HCT116 (cell line): ENCODE data around the gene MAP4. TPM values are rescaled to one million over a fixed set of nuclear protein-coding genes. Genes with fewer than 3 reads are reported as not detected.

ENCODE experiments used
- ATAC-seq: fragments of 200-7000 bp; cut with Tn5 transposase; 2 replicates; pipeline ENCODE4 v1.9.1; 2020; ENCODE audit warnings: mild to moderate bottlenecking, moderate library complexity
- BruUV-seq: library from RNA; stranded (reverse); fragments of 400-500 nt; replicated peaks from 2 replicates; lab custom pipeline; 2021; lab: Mats Ljungman, UMichigan
- CTCF ChIA-PET: fragments of 300-600 bp; sonication (Branson Sonifier 250); formaldehyde crosslinking; loops from one replicate; lab custom pipeline; 2021; ENCODE audit warnings: antibody characterized with exemption; lab: Charles Lee
- POLR2A ChIA-PET: fragments of 300-600, 350-600 bp; sonication (Branson Sonifier 250); formaldehyde crosslinking; loops from one replicate; lab custom pipeline; 2021; ENCODE audit warnings: antibody characterized with exemption; lab: Charles Lee
- RAD21 ChIA-PET, 2 experiments: fragments of 300-600 bp; sonication (Branson Sonifier 250); formaldehyde crosslinking; loops; one replicate each; lab custom pipeline; 2023; ENCODE audit warnings: low total read pairs in 2 of 2; ENCODE audit not compliant: uncharacterized antibody in 2 of 2, unreplicated experiment in 2 of 2, low non-redundant PET in 1 of 2; lab: Charles Lee
- DNase-seq: peaks from one replicate; pipeline ENCODE4 v3.0.0-alpha.2; 2010; ENCODE audit warnings: low read depth, low spot score
- H2AFZ ChIP-seq: fragments of 200-600 bp; shearing (Covaris generic), sonication (generic); 2 replicates; pipeline ENCODE4 v1.6.1; 2017; ENCODE audit warnings: low read depth, mixed run types, mixed read lengths, antibody characterized with exemption, low read length; ENCODE audit not compliant: poor library complexity, severe bottlenecking
- H3K27ac ChIP-seq: 2 replicates; pipeline ENCODE4 v1.5.1; 2012; ENCODE audit warnings: low read depth, low read length
- H3K27me3 ChIP-seq: fragments of 200-600 bp; sonication (generic); 2 replicates; pipeline ENCODE4 v1.6.1; 2016; ENCODE audit warnings: mixed run types, low read length, mixed read lengths; ENCODE audit not compliant: insufficient read depth
- H3K36me3 ChIP-seq, 2 experiments: fragments of 200-500 bp in 1 of 2; fragments of 200-600 bp in 1 of 2; sonication (Bioruptor generic) in 1 of 2; sonication (generic) in 1 of 2; 2 replicates each; pipeline versions ENCODE4 v1.5.1 to v1.6.1; 2014 to 2016; ENCODE audit warnings: low read length in 2 of 2, inconsistent platforms in 1 of 2, mixed read lengths in 1 of 2, mixed run types in 1 of 2; ENCODE audit not compliant: insufficient read depth in 2 of 2, control insufficient read depth in 1 of 2
- H3K4me1 ChIP-seq, 2 experiments: fragments of 200-600 bp in 1 of 2; sonication (generic) in 1 of 2; 2 replicates each; pipeline versions ENCODE4 v1.5.1 to v1.6.1; 2012 to 2017; ENCODE audit warnings: low read length in 2 of 2, inconsistent platforms in 1 of 2, mild to moderate bottlenecking in 1 of 2, mixed read lengths in 1 of 2, mixed run types in 1 of 2, moderate library complexity in 1 of 2; ENCODE audit not compliant: insufficient read depth in 2 of 2, control insufficient read depth in 1 of 2
- H3K4me2 ChIP-seq: fragments of 200-600 bp; sonication (generic); 2 replicates; pipeline ENCODE4 v1.6.1; 2017; ENCODE audit warnings: mixed run types, low read length, mixed read lengths
- H3K4me3 ChIP-seq, 2 experiments: fragments of 200-600 bp in 1 of 2; sonication (generic) in 1 of 2; replicated peaks in 1 of 2; 2 replicates each; pipeline ENCODE4 v1.5.1; 2011 to 2016; ENCODE audit warnings: low read length in 2 of 2, control low read depth in 1 of 2, low read depth in 1 of 2, mild to moderate bottlenecking in 1 of 2, mixed read lengths in 1 of 2, mixed run types in 1 of 2
- H3K79me2 ChIP-seq: fragments of 200-600 bp; sonication (generic); 2 replicates; pipeline ENCODE4 v1.6.1; 2017; ENCODE audit warnings: mild to moderate bottlenecking, mixed run types, low read length, moderate library complexity, mixed read lengths; ENCODE audit not compliant: insufficient read depth
- H3K9ac ChIP-seq: fragments of 200-600 bp; sonication (generic); 2 replicates; pipeline ENCODE4 v1.6.1; 2016; ENCODE audit warnings: low read length, mixed read lengths
- H3K9me2 ChIP-seq: fragments of 200-600 bp; sonication (generic), shearing (Covaris generic); 2 replicates; pipeline ENCODE4 v1.6.1; 2017; ENCODE audit warnings: mixed run types, mild to moderate bottlenecking, moderate library complexity; ENCODE audit not compliant: insufficient read depth
- H3K9me3 ChIP-seq, 2 experiments: fragments of 200-500 bp in 1 of 2; fragments of 200-600 bp in 1 of 2; sonication (Bioruptor generic) in 1 of 2; sonication (generic) in 1 of 2; 2 replicates each; pipeline ENCODE4 v1.6.1; 2014 to 2017; ENCODE audit warnings: low read length in 2 of 2, mixed read lengths in 2 of 2, inconsistent platforms in 1 of 2, low read depth in 1 of 2, mild to moderate bottlenecking in 1 of 2, mixed run types in 1 of 2, moderate library complexity in 1 of 2; ENCODE audit not compliant: control insufficient read depth in 1 of 2, insufficient read depth in 1 of 2
- H4K20me1 ChIP-seq: fragments of 200-600 bp; sonication (generic), shearing (Covaris generic); 2 replicates; pipeline ENCODE4 v1.6.1; 2017; ENCODE audit warnings: mixed run types, mild to moderate bottlenecking, moderate library complexity; ENCODE audit not compliant: insufficient read depth
- CBX3 ChIP-seq: IDR thresholded peaks from 2 replicates; pipeline ENCODE4 v1.6.1; 2012; ENCODE audit warnings: low read depth
- EZH2 ChIP-seq: fragments of 200-600 bp; sonication (generic); IDR thresholded peaks from 2 replicates; pipeline ENCODE4 v1.6.1; 2017; ENCODE audit warnings: antibody characterized with exemption, mixed run types
- JUND ChIP-seq: IDR thresholded peaks from 2 replicates; pipeline ENCODE4 v1.6.1; 2012
- intact Hi-C: fragments of 100-400 bp; cut with micrococcal nuclease; formaldehyde crosslinking; loops from 2 replicates; pipeline ENCODE4 v1.10.0; 2022
- total RNA-seq: library from RNA; stranded (reverse); gene quantifications from one replicate; pipeline ENCODE4 v1.2.1, GENCODE V29; 2021; ENCODE audit not compliant: unreplicated experiment
- TF ChIP-seq, protein P1 (sequence below): IDR thresholded peaks from 2 replicates; pipeline ENCODE4 v1.6.1; 2011; ENCODE audit warnings: mild to moderate bottlenecking, low read length, moderate library complexity; ENCODE audit not compliant: insufficient replicate concordance; ENCODE audit errors: extremely low read depth
- TF ChIP-seq, protein P2 (sequence below): IDR thresholded peaks from 2 replicates; pipeline ENCODE4 v1.6.1; 2012
- TF ChIP-seq, protein P3 (sequence below), 3 experiments: fragments of 200-600 bp in 1 of 3; sonication (generic) in 1 of 3; IDR thresholded peaks in 2 of 3; conservative IDR thresholded peaks in 1 of 3; 2 replicates each; pipeline ENCODE4 v1.5.1; 2012 to 2017; ENCODE audit warnings: low read depth in 2 of 3, low read length in 2 of 3, antibody characterized with exemption in 1 of 3, borderline replicate concordance in 1 of 3, control low read depth in 1 of 3, mild to moderate bottlenecking in 1 of 3, mixed read lengths in 1 of 3, mixed run types in 1 of 3, moderate library complexity in 1 of 3; ENCODE audit not compliant: insufficient read depth in 1 of 3
- TF ChIP-seq, protein P4 (sequence below): IDR thresholded peaks from 2 replicates; pipeline ENCODE4 v1.6.1; 2012

Gene MAP4
- total RNA-seq, 1 experiment from 2014 or later = 200 TPM

DNA sequence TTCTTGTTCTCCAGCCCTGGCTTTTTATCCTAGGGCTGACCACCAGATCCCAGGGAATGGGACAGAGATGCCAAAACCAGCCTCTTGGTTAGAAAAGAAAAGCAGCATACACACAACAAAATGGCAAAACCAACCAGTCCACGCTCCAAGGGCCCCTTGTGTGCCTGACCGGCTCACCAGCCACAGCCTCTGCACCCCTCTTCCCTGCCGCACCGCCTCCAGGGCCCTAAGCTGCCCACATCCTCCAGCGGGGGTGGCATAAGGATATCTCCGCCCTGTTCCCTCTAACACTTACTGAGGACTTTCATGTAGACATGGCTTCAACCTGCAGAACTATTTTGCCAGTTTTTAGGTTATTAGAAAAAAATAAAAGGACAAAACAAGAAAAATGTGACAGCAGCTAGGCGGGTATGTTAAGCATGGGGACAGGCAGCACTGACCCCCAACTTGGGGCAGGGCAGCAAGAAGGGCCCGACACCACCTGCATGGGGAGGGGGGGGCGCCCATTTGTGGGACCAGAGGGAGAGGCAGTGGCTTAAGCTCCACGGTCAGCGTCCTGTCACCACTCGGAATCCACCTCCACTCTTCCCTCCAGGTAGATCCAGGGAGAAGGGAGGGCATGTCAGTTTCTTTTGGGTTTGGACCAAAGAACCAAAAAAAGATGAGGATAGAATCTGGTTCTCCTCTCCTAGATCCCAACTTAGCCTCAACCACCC is 164.2 kb downstream of the MAP4 start:
- peaks cover 26 to 31% of the 10 kb centered on the region in 2 experiments; a peak in 3 of 4 replicates for H3K36me3 ChIP-seq
- DNase-seq = no peak
- CTCF ChIA-PET = no interaction called here
- no peak for ATAC-seq
- RAD21 ChIA-PET = no interaction called here
- no peak overlapping the region for H2AFZ ChIP-seq
- H3K27me3 ChIP-seq = no peaks in the 10 kb centered on the region
- H3K79me2 ChIP-seq = no peaks in the 10 kb centered on the region
- H3K9ac ChIP-seq = no peak overlapping the region
- POLR2A ChIA-PET = no interaction called here
- intact Hi-C loops = loop anchor here (5.0 kb wide), 1 partner anchor 140 kb away; no protein-coding TSS in a partner anchor
- no peaks in the 10 kb centered on the region for H4K20me1 ChIP-seq
- no peak overlapping the region for H3K4me3 ChIP-seq
- no peaks in the 10 kb centered on the region for H3K9me3 ChIP-seq
- TF ChIP-seq CBX3 = no peak
- no peak for TF ChIP-seq JUND
- TF ChIP-seq, protein P1, sequence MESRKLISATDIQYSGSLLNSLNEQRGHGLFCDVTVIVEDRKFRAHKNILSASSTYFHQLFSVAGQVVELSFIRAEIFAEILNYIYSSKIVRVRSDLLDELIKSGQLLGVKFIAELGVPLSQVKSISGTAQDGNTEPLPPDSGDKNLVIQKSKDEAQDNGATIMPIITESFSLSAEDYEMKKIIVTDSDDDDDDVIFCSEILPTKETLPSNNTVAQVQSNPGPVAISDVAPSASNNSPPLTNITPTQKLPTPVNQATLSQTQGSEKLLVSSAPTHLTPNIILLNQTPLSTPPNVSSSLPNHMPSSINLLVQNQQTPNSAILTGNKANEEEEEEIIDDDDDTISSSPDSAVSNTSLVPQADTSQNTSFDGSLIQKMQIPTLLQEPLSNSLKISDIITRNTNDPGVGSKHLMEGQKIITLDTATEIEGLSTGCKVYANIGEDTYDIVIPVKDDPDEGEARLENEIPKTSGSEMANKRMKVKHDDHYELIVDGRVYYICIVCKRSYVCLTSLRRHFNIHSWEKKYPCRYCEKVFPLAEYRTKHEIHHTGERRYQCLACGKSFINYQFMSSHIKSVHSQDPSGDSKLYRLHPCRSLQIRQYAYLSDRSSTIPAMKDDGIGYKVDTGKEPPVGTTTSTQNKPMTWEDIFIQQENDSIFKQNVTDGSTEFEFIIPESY = no peak
- TF ChIP-seq, protein P2, sequence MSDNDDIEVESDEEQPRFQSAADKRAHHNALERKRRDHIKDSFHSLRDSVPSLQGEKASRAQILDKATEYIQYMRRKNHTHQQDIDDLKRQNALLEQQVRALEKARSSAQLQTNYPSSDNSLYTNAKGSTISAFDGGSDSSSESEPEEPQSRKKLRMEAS = no peak
- TF ChIP-seq EZH2 = no peak
- TF ChIP-seq, protein P3, sequence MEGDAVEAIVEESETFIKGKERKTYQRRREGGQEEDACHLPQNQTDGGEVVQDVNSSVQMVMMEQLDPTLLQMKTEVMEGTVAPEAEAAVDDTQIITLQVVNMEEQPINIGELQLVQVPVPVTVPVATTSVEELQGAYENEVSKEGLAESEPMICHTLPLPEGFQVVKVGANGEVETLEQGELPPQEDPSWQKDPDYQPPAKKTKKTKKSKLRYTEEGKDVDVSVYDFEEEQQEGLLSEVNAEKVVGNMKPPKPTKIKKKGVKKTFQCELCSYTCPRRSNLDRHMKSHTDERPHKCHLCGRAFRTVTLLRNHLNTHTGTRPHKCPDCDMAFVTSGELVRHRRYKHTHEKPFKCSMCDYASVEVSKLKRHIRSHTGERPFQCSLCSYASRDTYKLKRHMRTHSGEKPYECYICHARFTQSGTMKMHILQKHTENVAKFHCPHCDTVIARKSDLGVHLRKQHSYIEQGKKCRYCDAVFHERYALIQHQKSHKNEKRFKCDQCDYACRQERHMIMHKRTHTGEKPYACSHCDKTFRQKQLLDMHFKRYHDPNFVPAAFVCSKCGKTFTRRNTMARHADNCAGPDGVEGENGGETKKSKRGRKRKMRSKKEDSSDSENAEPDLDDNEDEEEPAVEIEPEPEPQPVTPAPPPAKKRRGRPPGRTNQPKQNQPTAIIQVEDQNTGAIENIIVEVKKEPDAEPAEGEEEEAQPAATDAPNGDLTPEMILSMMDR (IDR thresholded peaks at IDR 0.05 in 2 of 3, conservative IDR thresholded peaks at IDR 0.05 in 1 of 3; ENCODE audit: borderline replicate concordance in 1 of 3, insufficient read depth in 1 of 3, low read depth in 2 of 3, low read length in 2 of 3) = no peak
- TF ChIP-seq, protein P4, sequence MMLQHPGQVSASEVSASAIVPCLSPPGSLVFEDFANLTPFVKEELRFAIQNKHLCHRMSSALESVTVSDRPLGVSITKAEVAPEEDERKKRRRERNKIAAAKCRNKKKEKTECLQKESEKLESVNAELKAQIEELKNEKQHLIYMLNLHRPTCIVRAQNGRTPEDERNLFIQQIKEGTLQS = no peak
- no TSS peak for BruUV-seq
- H3K9me2 ChIP-seq = no peaks in the 10 kb centered on the region
- no peak overlapping the region for H3K4me2 ChIP-seq
- no peaks in the 10 kb centered on the region for H3K4me1 ChIP-seq
- no peak overlapping the region; the same call in 1 of the 2 replicates for H3K27ac ChIP-seq
